SK-N-SH (cell line): Measurements from ENCODE around the gene SLC25A53. TPM values are rescaled to one million over a fixed set of nuclear protein-coding genes. Genes with fewer than 3 reads are reported as not detected.

ENCODE experiments used
- CTCF ChIA-PET: fragments of 300-600, 350-600 bp; formaldehyde crosslinking; extraction: SDS; loops from one replicate; lab custom pipeline; 2021; lab: Yijun Ruan, JAX
- POLR2A ChIA-PET: fragments of 350-600 bp; sonication (Branson Sonifier 250); formaldehyde crosslinking; extraction: SDS; loops from one replicate; lab custom pipeline; 2020; ENCODE audit warnings: antibody characterized with exemption, inconsistent platforms; lab: Yijun Ruan, JAX
- DNase-seq: peaks from one replicate; pipeline ENCODE4 v3.0.0; 2012
- H2AFZ ChIP-seq: fragments of 200-600 bp; sonication (generic); 2 replicates; pipeline ENCODE4 v1.8.1; 2016; ENCODE audit warnings: antibody characterized with exemption, mild to moderate bottlenecking, low read depth
- H3F3A ChIP-seq: fragments of 200-600 bp; sonication (generic); replicated peaks from 2 replicates; pipeline ENCODE3; 2016; ENCODE audit warnings: antibody characterized with exemption, mild to moderate bottlenecking; ENCODE audit not compliant: insufficient read depth
- H3K27ac ChIP-seq, 2 experiments: fragments of 200-500 bp in 1 of 2; fragments of 200-600 bp in 1 of 2; sonication (Bioruptor generic) in 1 of 2; sonication (generic), shearing (Covaris generic) in 1 of 2; 2 replicates each; pipeline versions ENCODE4 v1.5.1 to v1.6.1; 2014 to 2016; ENCODE audit warnings: low read depth in 2 of 2, inconsistent platforms in 1 of 2, low read length in 1 of 2, mild to moderate bottlenecking in 1 of 2, mixed read lengths in 1 of 2
- H3K27me3 ChIP-seq: fragments of 200-600 bp; sonication (generic), shearing (Covaris generic); 2 replicates; pipeline ENCODE4 v1.6.1; 2016; ENCODE audit warnings: mixed run types; ENCODE audit not compliant: insufficient read depth
- H3K36me3 ChIP-seq, 2 experiments: fragments of 200-500 bp in 1 of 2; fragments of 200-600 bp in 1 of 2; sonication (Bioruptor generic) in 1 of 2; sonication (generic) in 1 of 2; replicated peaks in 1 of 2; 2 replicates each; pipeline versions ENCODE3 to v1.5.1; 2014 to 2016; ENCODE audit warnings: low read length in 1 of 2, mild to moderate bottlenecking in 1 of 2; ENCODE audit not compliant: insufficient read depth in 2 of 2, control insufficient read depth in 1 of 2
- H3K4me1 ChIP-seq, 2 experiments: fragments of 200-500 bp in 1 of 2; fragments of 200-600 bp in 1 of 2; sonication (Bioruptor generic) in 1 of 2; sonication (generic), shearing (Covaris generic) in 1 of 2; 2 replicates each; pipeline versions ENCODE4 v1.5.1 to v1.6.1; 2014 to 2016; ENCODE audit warnings: low read depth in 1 of 2, low read length in 1 of 2, mixed run types in 1 of 2; ENCODE audit not compliant: insufficient read depth in 2 of 2, control insufficient read depth in 1 of 2
- H3K4me2 ChIP-seq: fragments of 200-600 bp; sonication (generic), shearing (Covaris generic); 2 replicates; pipeline ENCODE4 v1.6.1; 2017; ENCODE audit warnings: mixed run types
- H3K4me3 ChIP-seq, 2 experiments: fragments of 200-500 bp in 1 of 2; fragments of 200-600 bp in 1 of 2; sonication (Bioruptor generic) in 1 of 2; sonication (generic), shearing (Covaris generic) in 1 of 2; 2 replicates each; pipeline versions ENCODE4 v1.5.1 to v1.8.1; 2014 to 2016; ENCODE audit warnings: low read depth in 2 of 2, inconsistent platforms in 1 of 2, low read length in 1 of 2, mild to moderate bottlenecking in 1 of 2, mixed read lengths in 1 of 2, moderate library complexity in 1 of 2
- H3K79me2 ChIP-seq: fragments of 200-600 bp; sonication (generic); 2 replicates; pipeline ENCODE4 v1.8.1; 2017; ENCODE audit warnings: mild to moderate bottlenecking; ENCODE audit not compliant: insufficient read depth
- H3K9ac ChIP-seq: fragments of 200-600 bp; sonication (generic); 2 replicates; pipeline ENCODE4 v1.6.1; 2017; ENCODE audit warnings: mixed run types
- H3K9me2 ChIP-seq: fragments of 200-600 bp; sonication (generic); 2 replicates; pipeline ENCODE4 v1.6.1; 2017; ENCODE audit warnings: mixed run types
- H3K9me3 ChIP-seq: fragments of 200-600 bp; sonication (generic); 2 replicates; pipeline ENCODE4 v1.6.1; 2017; ENCODE audit warnings: mixed run types, mild to moderate bottlenecking, moderate library complexity
- H4K20me1 ChIP-seq: fragments of 200-600 bp; sonication (generic); 2 replicates; pipeline ENCODE4 v1.6.1; 2017; ENCODE audit warnings: mild to moderate bottlenecking, mixed run types; ENCODE audit not compliant: insufficient read depth
- CHD2 ChIP-seq: fragments of 150-350 bp; IDR thresholded peaks from 2 replicates; pipeline ENCODE4 v1.6.1; 2018; ENCODE audit warnings: low read length; ENCODE audit not compliant: partially characterized antibody
- ELF1 ChIP-seq: IDR thresholded peaks from 2 replicates; pipeline ENCODE4 v1.4.0; 2012
- EP300 ChIP-seq, 2 experiments: IDR thresholded peaks; 2 replicates each; pipeline versions ENCODE4 v1.4.0 to v1.6.1; 2012; ENCODE audit warnings: borderline replicate concordance in 1 of 2, low read depth in 1 of 2, low read length in 1 of 2
- EZH2phosphoT487 ChIP-seq: fragments of 200-600 bp; sonication (generic); IDR thresholded peaks from 2 replicates; pipeline ENCODE4 v1.6.1; 2017; ENCODE audit warnings: low read depth, mixed run types, mild to moderate bottlenecking, antibody characterized with exemption, moderate library complexity, borderline replicate concordance
- FOXJ3 ChIP-seq: sonication (generic); formaldehyde crosslinking; IDR thresholded peaks from 2 replicates; pipeline ENCODE4 v1.5.1; 2020; ENCODE audit warnings: mild to moderate bottlenecking, missing genetic modification reagents
- FOXM1 ChIP-seq: IDR thresholded peaks from 2 replicates; pipeline ENCODE4 v1.4.0; 2012; ENCODE audit warnings: low read depth, mild to moderate bottlenecking
- GATA2 ChIP-seq: sonication (generic); formaldehyde crosslinking; IDR thresholded peaks from 2 replicates; pipeline ENCODE4 v1.5.0; 2020; ENCODE audit warnings: mild to moderate bottlenecking, missing genetic modification reagents
- MXI1 ChIP-seq: IDR thresholded peaks from 2 replicates; pipeline ENCODE4 v1.6.1; 2012; ENCODE audit warnings: mild to moderate bottlenecking, low read depth, low read length, improper control_type of control experiment
- NFIC ChIP-seq: IDR thresholded peaks from 2 replicates; pipeline ENCODE4 v1.4.0; 2012; ENCODE audit warnings: borderline replicate concordance
- NRF1 ChIP-seq: IDR thresholded peaks from 2 replicates; pipeline ENCODE4 v1.6.1; 2012; ENCODE audit warnings: low read depth, mild to moderate bottlenecking, low read length
- POLR2AphosphoS5 ChIP-seq: IDR thresholded peaks from 2 replicates; pipeline ENCODE4 v1.6.1; 2012; ENCODE audit warnings: low read depth, low read length
- RAD21 ChIP-seq: IDR thresholded peaks from 2 replicates; pipeline ENCODE4 v1.6.1; 2012; ENCODE audit warnings: mild to moderate bottlenecking, low read length
- SMC3 ChIP-seq: IDR thresholded peaks from 2 replicates; pipeline ENCODE4 v1.6.1; 2012; ENCODE audit warnings: low read depth, low read length, improper control_type of control experiment
- TAF1 ChIP-seq: IDR thresholded peaks from 2 replicates; pipeline ENCODE4 v1.6.1; 2012; ENCODE audit warnings: low read depth, mild to moderate bottlenecking, low read length, moderate library complexity, borderline replicate concordance
- TCF12 ChIP-seq: IDR thresholded peaks from 2 replicates; pipeline ENCODE4 v1.4.0; 2012
- TEAD4 ChIP-seq: IDR thresholded peaks from 2 replicates; pipeline ENCODE4 v1.4.0; 2012; ENCODE audit warnings: mild to moderate bottlenecking, borderline replicate concordance; ENCODE audit not compliant: insufficient read depth
- WGBS: methylation state at CpG from one replicate; pipeline ENCODE4 v1.1.6; 2017; ENCODE audit warnings: low lambda C conversion rate; 5-methylcytosine and 5-hydroxymethylcytosine counted together
- polyA plus RNA-seq, 3 experiments: library from polyadenylated mRNA; depleted of rRNA; stranded (reverse); fragments of >200 nt; gene quantifications; 2 replicates each; pipeline ENCODE4 v1.2.3, GENCODE V29; 2012
- TF ChIP-seq, protein P1 (sequence below): IDR thresholded peaks from 2 replicates; pipeline ENCODE4; 2012
- TF ChIP-seq, protein P2 (sequence below): IDR thresholded peaks from 2 replicates; pipeline ENCODE4 v1.4.0; 2012; ENCODE audit warnings: low read depth
- TF ChIP-seq, protein P3 (sequence below): IDR thresholded peaks from 2 replicates; pipeline ENCODE4 v1.4.0; 2012; ENCODE audit warnings: low read depth, borderline replicate concordance
- TF ChIP-seq, protein P4 (sequence below): fragments of 150-350 bp; IDR thresholded peaks from 2 replicates; pipeline ENCODE4 v1.6.1; 2016; ENCODE audit warnings: mild to moderate bottlenecking, low read depth, low read length

The SLC25A53 gene
- polyA plus RNA-seq, 1 of the 3 experiments (the other 2 are of a cell fraction), result 5.9 TPM

DNA sequence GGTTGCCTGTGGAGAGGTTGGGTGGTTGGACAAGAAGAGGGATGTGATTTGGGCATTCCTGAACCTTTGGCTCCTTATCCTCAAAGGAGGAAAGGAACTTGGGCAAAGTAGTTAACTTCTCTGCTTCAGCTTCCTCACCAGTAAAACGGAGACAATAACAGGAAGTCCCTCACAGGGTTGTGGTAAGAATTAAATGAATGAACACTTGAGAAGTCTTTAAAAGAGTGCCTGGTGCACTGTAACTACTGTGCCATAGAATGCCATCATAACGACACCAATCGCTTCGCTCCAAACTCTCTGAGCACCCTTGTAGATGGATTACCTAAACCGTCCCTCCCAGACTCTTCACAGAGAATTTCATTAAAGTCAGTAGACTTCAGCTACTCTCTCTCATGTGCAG lies 34.0 kb downstream of the SLC25A53 start:
- 67% methylated on average over 5 of the region's 5 CpGs for WGBS
- TF ChIP-seq FOXJ3 (CRISPR knock-in tag), result no peak
- TF ChIP-seq, protein P1, sequence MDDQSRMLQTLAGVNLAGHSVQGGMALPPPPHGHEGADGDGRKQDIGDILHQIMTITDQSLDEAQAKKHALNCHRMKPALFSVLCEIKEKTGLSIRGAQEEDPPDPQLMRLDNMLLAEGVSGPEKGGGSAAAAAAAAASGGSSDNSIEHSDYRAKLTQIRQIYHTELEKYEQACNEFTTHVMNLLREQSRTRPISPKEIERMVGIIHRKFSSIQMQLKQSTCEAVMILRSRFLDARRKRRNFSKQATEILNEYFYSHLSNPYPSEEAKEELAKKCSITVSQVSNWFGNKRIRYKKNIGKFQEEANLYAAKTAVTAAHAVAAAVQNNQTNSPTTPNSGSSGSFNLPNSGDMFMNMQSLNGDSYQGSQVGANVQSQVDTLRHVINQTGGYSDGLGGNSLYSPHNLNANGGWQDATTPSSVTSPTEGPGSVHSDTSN, result no peak
- TF ChIP-seq, protein P2, sequence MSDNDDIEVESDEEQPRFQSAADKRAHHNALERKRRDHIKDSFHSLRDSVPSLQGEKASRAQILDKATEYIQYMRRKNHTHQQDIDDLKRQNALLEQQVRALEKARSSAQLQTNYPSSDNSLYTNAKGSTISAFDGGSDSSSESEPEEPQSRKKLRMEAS, result no peak
- no peak for TF ChIP-seq TEAD4
- TF ChIP-seq SMC3, result no peak
- no peak for TF ChIP-seq NFIC
- no peak for TF ChIP-seq TCF12
- TF ChIP-seq FOXM1, result no peak
- TF ChIP-seq TAF1, result no peak
- TF ChIP-seq, protein P3, sequence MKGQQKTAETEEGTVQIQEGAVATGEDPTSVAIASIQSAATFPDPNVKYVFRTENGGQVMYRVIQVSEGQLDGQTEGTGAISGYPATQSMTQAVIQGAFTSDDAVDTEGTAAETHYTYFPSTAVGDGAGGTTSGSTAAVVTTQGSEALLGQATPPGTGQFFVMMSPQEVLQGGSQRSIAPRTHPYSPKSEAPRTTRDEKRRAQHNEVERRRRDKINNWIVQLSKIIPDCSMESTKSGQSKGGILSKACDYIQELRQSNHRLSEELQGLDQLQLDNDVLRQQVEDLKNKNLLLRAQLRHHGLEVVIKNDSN, result no peak
- TF ChIP-seq MXI1, result no peak
- TF ChIP-seq EP300 (IDR thresholded peaks at IDR 0.05; ENCODE audit: borderline replicate concordance in 1 of 2, low read depth in 1 of 2, low read length in 1 of 2), result no peak
- no peak for TF ChIP-seq ELF1
- no peak for TF ChIP-seq CHD2
- TF ChIP-seq, protein P4, sequence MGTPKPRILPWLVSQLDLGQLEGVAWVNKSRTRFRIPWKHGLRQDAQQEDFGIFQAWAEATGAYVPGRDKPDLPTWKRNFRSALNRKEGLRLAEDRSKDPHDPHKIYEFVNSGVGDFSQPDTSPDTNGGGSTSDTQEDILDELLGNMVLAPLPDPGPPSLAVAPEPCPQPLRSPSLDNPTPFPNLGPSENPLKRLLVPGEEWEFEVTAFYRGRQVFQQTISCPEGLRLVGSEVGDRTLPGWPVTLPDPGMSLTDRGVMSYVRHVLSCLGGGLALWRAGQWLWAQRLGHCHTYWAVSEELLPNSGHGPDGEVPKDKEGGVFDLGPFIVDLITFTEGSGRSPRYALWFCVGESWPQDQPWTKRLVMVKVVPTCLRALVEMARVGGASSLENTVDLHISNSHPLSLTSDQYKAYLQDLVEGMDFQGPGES, result no peak
- no peak for TF ChIP-seq NRF1
- TF ChIP-seq RAD21, result no peak
- TF ChIP-seq GATA2 (CRISPR knock-in tag), result no peak
- TF ChIP-seq EZH2phosphoT487, result no peak
- TF ChIP-seq POLR2AphosphoS5, result no peak
- H3K36me3 ChIP-seq, result peaks cover 0 to 5% of the 10 kb centered on the region in 2 experiments
- no peaks in the 10 kb centered on the region for H3F3A ChIP-seq
- no peaks in the 10 kb centered on the region for H3K27me3 ChIP-seq
- no peak for DNase-seq
- H3K9me2 ChIP-seq, result no peaks in the 10 kb centered on the region
- H3K4me3 ChIP-seq, result no peak overlapping the region
- no peaks in the 10 kb centered on the region for H3K4me1 ChIP-seq
- H3K9ac ChIP-seq, result no peak overlapping the region
- ChIA-PET CTCF (interaction anchor here (0.8 to 1.1 kb wide), 2 partner anchors 10 to 14 kb away, joined by 4 read pairs; no protein-coding TSS in a partner anchor), POLR2A (no interaction called here)
- no peaks in the 10 kb centered on the region for H3K9me3 ChIP-seq
- no peak overlapping the region for H3K4me2 ChIP-seq
- H3K79me2 ChIP-seq, result no peaks in the 10 kb centered on the region
- H4K20me1 ChIP-seq, result no peaks in the 10 kb centered on the region
- no peak overlapping the region for H3K27ac ChIP-seq
- H2AFZ ChIP-seq, result no peak overlapping the region
